ENCODE data around the gene SPTBN1.

The SPTBN1 gene

DNA sequence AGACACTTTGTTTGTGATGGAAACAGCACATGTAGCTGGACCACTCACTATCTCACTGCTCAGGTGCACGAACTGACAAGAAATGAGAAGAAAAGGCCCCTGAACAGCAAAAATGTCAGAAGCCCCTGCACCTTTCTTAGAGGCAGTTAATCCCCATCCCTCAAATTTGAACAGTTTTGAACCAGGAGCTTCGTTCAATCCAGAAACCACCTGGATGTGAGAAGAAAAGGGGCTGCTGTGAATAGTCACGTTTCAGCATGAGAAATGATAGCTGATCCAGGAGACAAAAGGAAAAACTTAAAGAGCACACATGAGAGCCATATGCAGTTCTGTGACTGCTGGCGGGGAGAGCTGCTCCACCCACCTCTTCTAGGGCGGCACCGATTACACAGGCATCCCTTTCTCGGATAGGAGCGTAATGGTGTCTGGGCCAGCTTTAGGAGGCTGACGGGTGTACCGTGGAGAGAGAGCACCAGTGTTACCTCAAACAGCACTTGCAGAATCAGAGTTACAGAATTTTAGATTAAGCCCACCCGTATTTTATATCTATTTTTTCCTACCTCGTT is 150.3 kb downstream of the SPTBN1 start:
- no peak overlapping the region for H3K4me3 ChIP-seq (ENCODE audit: low read length)
- no peak for TF ChIP-seq CTCF (conservative IDR thresholded peaks at IDR 0.05; ENCODE audit: low read length)
- DNase-seq (ENCODE audit: low read depth): peak; percentile 48

DNA sequence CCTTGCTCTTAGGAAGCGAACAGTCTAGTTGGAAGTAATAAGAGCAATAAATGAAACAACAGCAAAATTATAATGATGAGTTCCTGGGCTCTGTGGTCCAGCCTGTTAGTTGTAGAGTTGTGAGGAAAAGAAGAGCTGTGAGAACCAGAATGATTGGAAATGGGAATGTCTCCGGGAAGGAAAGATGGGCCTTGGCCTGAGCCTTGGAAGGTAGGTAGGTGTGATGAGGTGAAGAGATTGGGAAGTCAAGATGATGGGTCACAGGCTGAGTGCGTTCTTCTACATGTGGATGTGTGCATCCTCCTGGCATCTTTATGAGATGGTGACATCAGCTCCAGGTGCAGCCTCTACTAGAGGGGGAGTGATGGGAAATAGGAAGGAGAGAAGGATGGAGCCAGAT is 152.1 kb downstream of the SPTBN1 start:
- DNase-seq (ENCODE audit: low read depth): no peak

DNA sequence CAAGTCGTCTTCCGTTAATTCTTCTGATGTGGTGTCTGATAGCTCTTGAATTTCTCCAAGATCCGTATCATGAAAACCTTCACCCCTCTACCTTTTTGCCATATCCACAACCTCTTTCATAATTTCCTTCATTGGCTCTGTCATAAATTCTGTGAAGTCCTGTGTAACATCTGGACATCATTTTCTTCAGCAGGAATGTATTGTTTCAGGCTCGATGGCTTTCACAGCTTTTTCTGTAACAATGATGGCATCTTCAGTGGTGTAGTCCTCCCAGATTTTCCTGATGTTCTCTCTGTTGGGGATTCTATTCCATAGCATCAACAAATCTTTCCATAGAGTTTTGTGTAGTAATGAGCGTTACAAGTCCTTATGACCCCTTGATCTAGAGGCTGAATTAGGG is 153.1 kb downstream of the SPTBN1 start:
- no peak for TF ChIP-seq CTCF (conservative IDR thresholded peaks at IDR 0.05; ENCODE audit: low read length)
- H3K4me3 ChIP-seq (ENCODE audit: low read length): no peak overlapping the region
- peak; percentile 59 for DNase-seq (ENCODE audit: low read depth)

More for the DNA sequence above, 152.1 kb downstream of the SPTBN1 start:
- TF ChIP-seq CTCF (conservative IDR thresholded peaks at IDR 0.05; ENCODE audit: low read length): no peak
- H3K4me3 ChIP-seq (ENCODE audit: low read length): no peak overlapping the region

GRCh38 chr2:54609647-54610046 is 153.5 kb downstream of the SPTBN1 start:
- no peak for TF ChIP-seq CTCF (conservative IDR thresholded peaks at IDR 0.05; ENCODE audit: low read length)
- no peak overlapping the region for H3K4me3 ChIP-seq (ENCODE audit: low read length)
- no peak for DNase-seq (ENCODE audit: low read depth)

DNA sequence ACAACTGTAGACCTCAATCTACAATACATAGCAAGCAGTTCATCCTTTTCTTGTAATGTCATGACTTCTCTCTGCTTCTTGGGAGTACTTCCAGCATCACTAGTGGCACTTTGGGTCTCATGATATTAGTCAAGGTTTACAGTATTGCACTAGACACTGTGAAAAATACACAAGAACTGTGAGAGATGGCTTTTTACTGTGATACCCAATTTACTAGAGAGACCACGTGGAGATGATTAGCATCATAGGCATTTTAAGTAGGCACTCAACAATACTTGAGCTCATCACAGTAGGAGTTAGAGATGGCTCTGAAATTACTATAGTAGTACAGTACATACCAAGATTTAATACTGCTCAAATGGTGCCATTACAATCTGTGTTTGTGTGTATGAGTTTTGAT is 154.6 kb downstream of the SPTBN1 start:
- no peak for TF ChIP-seq CTCF (conservative IDR thresholded peaks at IDR 0.05; ENCODE audit: low read length)

DNA sequence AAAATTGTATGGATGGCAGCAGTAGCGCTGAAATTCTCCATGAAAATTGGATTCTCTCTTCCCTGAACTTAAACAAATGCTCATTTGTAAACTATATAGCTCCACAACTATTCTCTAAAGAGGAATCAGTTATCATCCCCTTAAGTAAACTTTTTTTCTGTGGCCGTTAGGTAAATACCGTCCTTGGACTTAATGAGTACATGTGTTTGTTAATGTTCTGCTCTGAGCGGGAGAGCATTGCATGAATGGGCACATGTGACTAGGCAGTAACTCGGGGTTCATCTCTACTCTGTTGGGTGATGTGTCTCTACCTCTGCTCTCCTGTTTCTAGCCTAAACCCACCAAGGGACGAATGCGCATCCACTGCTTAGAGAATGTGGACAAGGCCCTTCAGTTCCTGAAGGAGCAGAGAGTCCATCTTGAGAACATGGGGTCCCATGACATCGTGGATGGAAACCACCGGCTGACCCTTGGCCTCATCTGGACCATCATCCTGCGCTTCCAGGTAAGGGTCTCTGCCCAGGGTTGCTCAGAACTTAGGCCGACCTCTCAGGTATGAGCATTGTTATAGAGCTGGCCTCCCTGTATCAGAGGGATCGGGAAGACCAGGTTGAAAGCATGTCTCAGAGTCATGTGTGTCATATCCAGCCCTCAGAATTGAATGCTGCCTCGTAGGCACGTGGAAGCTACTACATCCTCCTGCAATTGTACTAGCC is 155.9 kb downstream of the SPTBN1 start:
- no peak for TF ChIP-seq CTCF (conservative IDR thresholded peaks at IDR 0.05; ENCODE audit: low read length)
- no peak for DNase-seq (ENCODE audit: low read depth)
- H3K4me3 ChIP-seq (ENCODE audit: low read length): no peak overlapping the region

More for the DNA sequence above, 154.6 kb downstream of the SPTBN1 start:
- peak; percentile 60 for DNase-seq (ENCODE audit: low read depth)
- no peak overlapping the region for H3K4me3 ChIP-seq (ENCODE audit: low read length)

DNA sequence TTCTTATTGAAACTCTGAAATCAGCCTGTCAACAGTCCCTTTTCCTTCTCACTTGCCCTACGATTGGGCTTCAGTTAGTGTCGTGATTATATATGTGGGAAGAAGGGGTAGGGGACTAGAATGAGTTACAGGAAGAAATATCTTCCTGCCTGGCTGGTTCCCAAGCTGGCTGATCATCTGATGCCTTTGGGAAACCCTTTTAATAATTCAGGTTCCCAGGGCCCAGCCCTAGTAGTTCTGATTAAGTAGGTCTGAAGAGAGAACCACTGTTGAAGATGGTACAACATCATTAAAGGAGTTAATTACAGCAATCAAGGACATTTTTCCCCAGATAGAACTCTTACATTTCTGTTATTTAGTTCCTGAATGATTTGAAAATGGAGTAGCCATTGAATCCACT is 157.3 kb downstream of the SPTBN1 start:
- no peak overlapping the region for H3K4me3 ChIP-seq (ENCODE audit: low read length)
- TF ChIP-seq CTCF (conservative IDR thresholded peaks at IDR 0.05; ENCODE audit: low read length): no peak
- no peak for DNase-seq (ENCODE audit: low read depth)
